SK-N-SH treated with all-trans-retinoic acid at 6 μM for 48 hours (cell line): ENCODE results near the gene MAPKBP1.

Experiments used
- ATAC-seq: fragments of 200-7000 bp; cut with Tn5 transposase; 3 replicates; pipeline ENCODE4 v1.9.1; 2020; ENCODE audit warnings: mild to moderate bottlenecking, moderate library complexity
- ARNTL ChIP-seq: fragments of 450-650 bp; formaldehyde crosslinking; IDR thresholded peaks from 2 replicates; pipeline ENCODE4 v1.5.0; 2020; ENCODE audit warnings: low read depth, mild to moderate bottlenecking, moderate library complexity, borderline replicate concordance
- BACH2 ChIP-seq: fragments of 250-450 bp; sonication (Bioruptor Pico); IDR thresholded peaks from 2 replicates; pipeline ENCODE4 v1.9.0; 2021; ENCODE audit warnings: mild to moderate bottlenecking, borderline replicate concordance
- CSDC2 ChIP-seq: fragments of 250-450 bp; sonication (Bioruptor Pico); IDR thresholded peaks from 2 replicates; pipeline ENCODE4 v1.5.0; 2020; ENCODE audit warnings: mild to moderate bottlenecking, moderate library complexity
- ESRRG ChIP-seq: fragments of 250-450 bp; sonication (Bioruptor Pico); IDR thresholded peaks from 2 replicates; pipeline ENCODE4 v1.6.1; 2021; ENCODE audit warnings: mild to moderate bottlenecking
- GLIS3 ChIP-seq: fragments of 250-450 bp; sonication (Bioruptor Pico); IDR thresholded peaks from 2 replicates; pipeline ENCODE4 v1.5.0; 2020; ENCODE audit warnings: mild to moderate bottlenecking, moderate library complexity
- ISL1 ChIP-seq: fragments of 250-450 bp; sonication (Bioruptor Pico); IDR thresholded peaks from 2 replicates; pipeline ENCODE4 v2.1.2; 2022; ENCODE audit warnings: mild to moderate bottlenecking, moderate library complexity
- OSR1 ChIP-seq: fragments of 250-450 bp; sonication (Bioruptor Pico); IDR thresholded peaks from 2 replicates; pipeline ENCODE4 v1.8.0; 2022; ENCODE audit warnings: moderate library complexity, mild to moderate bottlenecking, inconsistent platforms
- PPARA ChIP-seq: fragments of 250-450 bp; sonication (Bioruptor Pico); IDR thresholded peaks from 2 replicates; pipeline ENCODE4 v1.5.0; 2020; ENCODE audit warnings: mild to moderate bottlenecking, borderline replicate concordance
- RARB ChIP-seq: fragments of 250-450 bp; sonication (Bioruptor Pico); IDR thresholded peaks from 2 replicates; pipeline ENCODE4 v1.8.0; 2021; ENCODE audit warnings: mild to moderate bottlenecking, moderate library complexity
- SNAI2 ChIP-seq: fragments of 250-450 bp; sonication (Bioruptor Pico); IDR thresholded peaks from 2 replicates; pipeline ENCODE4 v1.5.0; 2020; ENCODE audit warnings: mild to moderate bottlenecking, moderate library complexity
- TCF4 ChIP-seq: fragments of 250-450 bp; sonication (Bioruptor Pico); IDR thresholded peaks from 2 replicates; pipeline ENCODE4 v1.8.0; 2021; ENCODE audit warnings: mild to moderate bottlenecking, moderate library complexity, borderline replicate concordance
- TOX ChIP-seq: fragments of 250-450 bp; sonication (Bioruptor Pico); IDR thresholded peaks from 2 replicates; pipeline ENCODE4 v1.8.0; 2021; ENCODE audit warnings: mild to moderate bottlenecking, moderate library complexity, borderline replicate concordance
- ZC3H10 ChIP-seq: fragments of 250-450 bp; sonication (Bioruptor Pico); IDR thresholded peaks from 2 replicates; pipeline ENCODE4 v1.5.1; 2021; ENCODE audit warnings: mild to moderate bottlenecking, moderate library complexity
- ZFP3 ChIP-seq: fragments of 250-450 bp; sonication (Bioruptor Pico); IDR thresholded peaks from 2 replicates; pipeline ENCODE4 v1.5.0; 2020; ENCODE audit warnings: mild to moderate bottlenecking, moderate library complexity
- ZNF565 ChIP-seq: fragments of 450-650 bp; formaldehyde crosslinking; conservative IDR thresholded peaks from 2 replicates; pipeline ENCODE4 v1.5.0; 2020; ENCODE audit warnings: low read depth, mild to moderate bottlenecking, moderate library complexity
- ZNF70 ChIP-seq: fragments of 450-650 bp; formaldehyde crosslinking; IDR thresholded peaks from 2 replicates; pipeline ENCODE4 v1.5.0; 2020; ENCODE audit warnings: mild to moderate bottlenecking, moderate library complexity
- ZNF8 ChIP-seq: fragments of 450-650 bp; formaldehyde crosslinking; IDR thresholded peaks from 2 replicates; pipeline ENCODE4 v1.5.0; 2020; ENCODE audit warnings: mild to moderate bottlenecking, moderate library complexity
- TF ChIP-seq, protein P1 (sequence below): fragments of 250-450 bp; sonication (Bioruptor Pico); IDR thresholded peaks from 2 replicates; pipeline ENCODE4 v1.8.0; 2021; ENCODE audit warnings: low read depth, mild to moderate bottlenecking, moderate library complexity, borderline replicate concordance
- TF ChIP-seq, protein P2 (sequence below): fragments of 250-450 bp; sonication (Bioruptor Pico); IDR thresholded peaks from 2 replicates; pipeline ENCODE4 v1.5.0; 2020; ENCODE audit warnings: mild to moderate bottlenecking, moderate library complexity
- TF ChIP-seq, protein P3 (sequence below): fragments of 250-450 bp; sonication (Bioruptor Pico); IDR thresholded peaks from 2 replicates; pipeline ENCODE4 v1.8.0; 2020; ENCODE audit warnings: mild to moderate bottlenecking, moderate library complexity, borderline replicate concordance
- TF ChIP-seq, protein P4 (sequence below): fragments of 250-450 bp; sonication (Bioruptor Pico); IDR thresholded peaks from 2 replicates; pipeline ENCODE4 v1.5.1; 2020; ENCODE audit warnings: low read depth, mild to moderate bottlenecking, moderate library complexity

The MAPKBP1 gene

DNA sequence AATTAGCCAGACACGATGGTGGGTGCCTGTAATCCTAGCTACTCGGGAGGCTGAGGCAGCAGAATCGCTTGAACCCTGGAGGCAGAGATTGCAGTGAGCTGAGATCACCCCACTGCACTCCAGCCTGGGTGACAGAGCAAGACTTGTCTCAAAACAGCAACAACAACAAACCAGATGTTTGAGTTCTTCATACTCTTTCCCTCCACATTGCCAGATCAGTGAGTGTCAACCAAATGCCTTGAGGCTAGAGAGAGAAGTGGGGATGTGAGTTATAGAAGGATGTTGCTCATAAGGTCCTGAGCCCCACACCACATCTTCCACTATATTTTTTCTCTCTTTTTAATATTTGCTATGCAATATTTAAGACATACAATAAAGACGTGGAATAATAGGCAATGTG lies 19.8 kb downstream of the MAPKBP1 start:
- TF ChIP-seq ARNTL (CRISPR knock-in tag) (no peak), SNAI2 (no peak), RARB (CRISPR knock-in tag) (no peak), ISL1 (no peak), ZNF565 (CRISPR knock-in tag) (no peak), BACH2 (CRISPR knock-in tag) (no peak), ESRRG (CRISPR knock-in tag) (no peak), GLIS3 (CRISPR knock-in tag) (no peak)
- ATAC-seq: no peak

DNA sequence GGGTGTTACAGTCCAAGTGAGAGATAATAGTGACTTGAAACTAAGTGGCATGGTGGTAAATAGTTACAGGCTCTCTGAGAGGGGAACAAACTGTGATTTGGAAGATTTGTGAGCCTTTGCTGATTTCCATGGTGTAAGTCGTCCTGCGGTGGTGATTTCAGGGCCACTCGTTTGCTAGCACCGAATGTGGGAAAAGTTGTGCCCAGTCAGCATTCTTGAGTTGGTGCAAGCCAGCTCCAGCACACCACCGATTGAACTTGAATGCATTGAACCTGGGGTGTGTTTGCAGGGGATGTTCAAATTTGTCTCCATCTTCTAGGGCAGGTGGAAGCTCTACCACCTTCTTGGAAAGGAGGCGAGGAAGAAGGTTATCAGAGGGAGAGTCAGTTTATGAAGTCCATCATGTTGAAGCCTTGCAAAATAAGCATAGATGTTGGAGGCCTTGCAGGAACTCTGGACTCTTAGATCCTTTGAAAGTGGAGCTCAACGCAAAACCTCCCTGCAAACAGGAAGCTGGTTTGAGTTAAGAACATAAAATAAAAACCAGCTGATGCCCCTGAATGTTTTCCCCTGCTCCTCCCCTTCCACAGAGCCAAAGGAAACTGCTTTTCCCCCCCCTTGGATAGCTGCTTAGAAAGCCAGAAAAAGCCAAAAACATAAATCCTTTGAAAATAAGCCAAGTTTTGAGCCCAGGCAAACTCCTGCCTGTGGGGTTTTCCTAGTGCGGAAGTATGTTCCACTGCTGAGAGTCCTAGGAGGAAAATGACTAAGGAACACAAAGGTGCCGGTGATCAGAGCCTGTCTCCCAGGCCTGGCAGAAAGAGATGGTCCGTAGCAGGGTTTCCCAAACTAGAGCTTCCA lies 21.9 kb downstream of the MAPKBP1 start:
- no peak for TF ChIP-seq ARNTL (CRISPR knock-in tag)
- peak; percentile 17; the same call in 1 of the 2 replicates for TF ChIP-seq TCF4 (CRISPR knock-in tag)
- peak; percentile 85 for ATAC-seq

DNA sequence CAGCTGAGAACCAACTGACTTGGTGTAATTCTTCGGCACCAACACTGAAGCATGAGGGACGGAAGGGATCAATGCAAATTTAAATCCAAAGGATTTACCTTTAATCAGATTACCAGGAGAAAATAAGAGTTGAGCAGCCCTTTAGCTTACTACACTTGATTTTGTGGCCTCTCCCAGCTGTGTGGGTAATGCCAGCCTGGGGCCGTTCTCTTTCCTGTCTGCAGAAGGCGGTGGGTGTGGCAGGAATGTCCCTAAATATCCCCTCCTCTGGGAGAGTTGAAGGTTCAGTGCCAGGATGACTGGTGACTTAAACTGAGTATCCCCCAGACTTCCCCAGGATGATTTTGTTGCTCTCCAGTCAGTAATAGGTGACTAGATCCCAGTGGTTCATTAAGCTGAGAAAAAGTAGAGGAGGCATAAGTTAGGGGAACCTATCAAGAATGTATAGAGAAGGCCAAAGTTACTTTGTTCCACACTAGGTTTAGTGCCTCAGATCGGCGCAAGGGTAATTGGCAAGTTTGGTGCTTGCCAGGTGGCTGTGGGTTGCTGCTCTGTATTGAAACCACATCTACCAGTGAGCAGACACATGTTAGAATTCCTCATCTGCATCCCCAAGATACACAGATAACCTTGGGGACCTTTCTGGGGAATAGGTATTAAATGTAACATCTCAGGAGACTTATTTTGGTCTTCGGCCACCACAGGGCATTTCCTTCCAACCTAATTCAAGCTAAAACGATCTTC lies 23.1 kb downstream of the MAPKBP1 start:
- TF ChIP-seq ZFP3 (CRISPR knock-in tag) (no peak), BACH2 (CRISPR knock-in tag) (no peak), ESRRG (CRISPR knock-in tag) (no peak), OSR1 (CRISPR knock-in tag) (no peak), ARNTL (CRISPR knock-in tag) (no peak), SNAI2 (no peak), ZNF70 (CRISPR knock-in tag) (no peak), CSDC2 (CRISPR knock-in tag) (no peak), ZNF565 (CRISPR knock-in tag) (no peak), TCF4 (CRISPR knock-in tag) (no peak), ISL1 (no peak), ZC3H10 (CRISPR knock-in tag) (no peak)
- TF ChIP-seq, protein P1, sequence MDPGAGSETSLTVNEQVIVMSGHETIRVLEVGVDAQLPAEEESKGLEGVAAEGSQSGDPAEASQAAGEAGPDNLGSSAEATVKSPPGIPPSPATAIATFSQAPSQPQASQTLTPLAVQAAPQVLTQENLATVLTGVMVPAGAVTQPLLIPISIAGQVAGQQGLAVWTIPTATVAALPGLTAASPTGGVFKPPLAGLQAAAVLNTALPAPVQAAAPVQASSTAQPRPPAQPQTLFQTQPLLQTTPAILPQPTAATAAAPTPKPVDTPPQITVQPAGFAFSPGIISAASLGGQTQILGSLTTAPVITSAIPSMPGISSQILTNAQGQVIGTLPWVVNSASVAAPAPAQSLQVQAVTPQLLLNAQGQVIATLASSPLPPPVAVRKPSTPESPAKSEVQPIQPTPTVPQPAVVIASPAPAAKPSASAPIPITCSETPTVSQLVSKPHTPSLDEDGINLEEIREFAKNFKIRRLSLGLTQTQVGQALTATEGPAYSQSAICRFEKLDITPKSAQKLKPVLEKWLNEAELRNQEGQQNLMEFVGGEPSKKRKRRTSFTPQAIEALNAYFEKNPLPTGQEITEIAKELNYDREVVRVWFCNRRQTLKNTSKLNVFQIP (CRISPR knock-in tag): no peak
- TF ChIP-seq, protein P2, sequence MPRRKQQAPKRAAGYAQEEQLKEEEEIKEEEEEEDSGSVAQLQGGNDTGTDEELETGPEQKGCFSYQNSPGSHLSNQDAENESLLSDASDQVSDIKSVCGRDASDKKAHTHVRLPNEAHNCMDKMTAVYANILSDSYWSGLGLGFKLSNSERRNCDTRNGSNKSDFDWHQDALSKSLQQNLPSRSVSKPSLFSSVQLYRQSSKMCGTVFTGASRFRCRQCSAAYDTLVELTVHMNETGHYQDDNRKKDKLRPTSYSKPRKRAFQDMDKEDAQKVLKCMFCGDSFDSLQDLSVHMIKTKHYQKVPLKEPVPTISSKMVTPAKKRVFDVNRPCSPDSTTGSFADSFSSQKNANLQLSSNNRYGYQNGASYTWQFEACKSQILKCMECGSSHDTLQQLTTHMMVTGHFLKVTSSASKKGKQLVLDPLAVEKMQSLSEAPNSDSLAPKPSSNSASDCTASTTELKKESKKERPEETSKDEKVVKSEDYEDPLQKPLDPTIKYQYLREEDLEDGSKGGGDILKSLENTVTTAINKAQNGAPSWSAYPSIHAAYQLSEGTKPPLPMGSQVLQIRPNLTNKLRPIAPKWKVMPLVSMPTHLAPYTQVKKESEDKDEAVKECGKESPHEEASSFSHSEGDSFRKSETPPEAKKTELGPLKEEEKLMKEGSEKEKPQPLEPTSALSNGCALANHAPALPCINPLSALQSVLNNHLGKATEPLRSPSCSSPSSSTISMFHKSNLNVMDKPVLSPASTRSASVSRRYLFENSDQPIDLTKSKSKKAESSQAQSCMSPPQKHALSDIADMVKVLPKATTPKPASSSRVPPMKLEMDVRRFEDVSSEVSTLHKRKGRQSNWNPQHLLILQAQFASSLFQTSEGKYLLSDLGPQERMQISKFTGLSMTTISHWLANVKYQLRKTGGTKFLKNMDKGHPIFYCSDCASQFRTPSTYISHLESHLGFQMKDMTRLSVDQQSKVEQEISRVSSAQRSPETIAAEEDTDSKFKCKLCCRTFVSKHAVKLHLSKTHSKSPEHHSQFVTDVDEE (CRISPR knock-in tag): no peak
- no peak for ATAC-seq

DNA sequence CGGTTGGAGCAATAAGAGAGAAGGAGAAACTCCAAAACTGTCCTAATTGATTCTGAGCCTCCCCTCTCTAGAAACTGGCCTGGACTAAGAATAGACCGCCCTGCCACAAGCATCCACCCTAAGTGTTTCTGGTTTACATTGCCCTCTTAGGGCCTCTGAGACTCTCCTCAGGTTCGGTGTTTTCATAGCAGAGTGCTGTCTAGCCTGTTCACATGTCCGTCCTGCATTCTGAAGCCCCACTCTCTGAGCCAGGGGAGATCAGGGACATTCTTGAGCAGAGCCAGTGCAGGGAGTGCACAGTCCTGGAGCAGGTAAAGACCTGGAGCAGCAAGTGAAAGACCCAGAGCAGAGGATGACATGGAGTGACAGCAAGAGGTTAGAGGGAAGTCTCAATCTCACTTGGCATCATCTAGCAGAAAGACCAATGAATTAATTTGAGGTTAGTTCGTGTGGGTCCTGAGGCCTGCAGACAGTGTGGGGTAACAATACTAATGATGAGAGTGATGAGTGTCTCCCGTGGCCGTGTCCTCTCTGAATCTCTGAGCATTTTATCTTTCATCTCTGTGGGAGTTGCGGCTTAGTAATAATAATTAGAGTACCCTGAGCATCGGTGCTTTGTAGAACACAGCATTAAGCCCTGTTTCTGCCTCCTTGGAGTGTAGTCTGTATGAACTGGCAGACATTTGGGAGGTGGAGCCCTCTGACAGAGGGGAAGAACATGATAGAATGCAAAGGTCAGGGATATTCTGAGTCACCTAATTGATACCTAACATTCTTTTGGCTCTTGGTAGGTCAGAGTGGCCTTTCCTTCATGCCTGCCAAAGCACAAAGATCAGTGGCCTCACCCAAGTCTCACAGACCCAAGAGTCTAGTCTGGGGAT lies 24.6 kb downstream of the MAPKBP1 start:
- peak; percentile 28 for ATAC-seq
- TF ChIP-seq, protein P3, sequence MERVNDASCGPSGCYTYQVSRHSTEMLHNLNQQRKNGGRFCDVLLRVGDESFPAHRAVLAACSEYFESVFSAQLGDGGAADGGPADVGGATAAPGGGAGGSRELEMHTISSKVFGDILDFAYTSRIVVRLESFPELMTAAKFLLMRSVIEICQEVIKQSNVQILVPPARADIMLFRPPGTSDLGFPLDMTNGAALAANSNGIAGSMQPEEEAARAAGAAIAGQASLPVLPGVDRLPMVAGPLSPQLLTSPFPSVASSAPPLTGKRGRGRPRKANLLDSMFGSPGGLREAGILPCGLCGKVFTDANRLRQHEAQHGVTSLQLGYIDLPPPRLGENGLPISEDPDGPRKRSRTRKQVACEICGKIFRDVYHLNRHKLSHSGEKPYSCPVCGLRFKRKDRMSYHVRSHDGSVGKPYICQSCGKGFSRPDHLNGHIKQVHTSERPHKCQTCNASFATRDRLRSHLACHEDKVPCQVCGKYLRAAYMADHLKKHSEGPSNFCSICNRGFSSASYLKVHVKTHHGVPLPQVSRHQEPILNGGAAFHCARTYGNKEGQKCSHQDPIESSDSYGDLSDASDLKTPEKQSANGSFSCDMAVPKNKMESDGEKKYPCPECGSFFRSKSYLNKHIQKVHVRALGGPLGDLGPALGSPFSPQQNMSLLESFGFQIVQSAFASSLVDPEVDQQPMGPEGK (CRISPR knock-in tag): no peak
- no peak for TF ChIP-seq GLIS3 (CRISPR knock-in tag)
- no peak for TF ChIP-seq CSDC2 (CRISPR knock-in tag)
- no peak for TF ChIP-seq TOX (CRISPR knock-in tag)
- TF ChIP-seq, protein P1 (CRISPR knock-in tag): no peak
- no peak for TF ChIP-seq PPARA
- TF ChIP-seq RARB (CRISPR knock-in tag): no peak
- TF ChIP-seq ZC3H10 (CRISPR knock-in tag): no peak
- TF ChIP-seq ZNF70 (CRISPR knock-in tag): no peak
- TF ChIP-seq ZNF8 (CRISPR knock-in tag): no peak
- no peak for TF ChIP-seq OSR1 (CRISPR knock-in tag)
- no peak for TF ChIP-seq ZNF565 (CRISPR knock-in tag)
- no peak for TF ChIP-seq BACH2 (CRISPR knock-in tag)
- no peak for TF ChIP-seq ISL1
- no peak for TF ChIP-seq ZFP3 (CRISPR knock-in tag)
- TF ChIP-seq ESRRG (CRISPR knock-in tag): no peak
- TF ChIP-seq, protein P4, sequence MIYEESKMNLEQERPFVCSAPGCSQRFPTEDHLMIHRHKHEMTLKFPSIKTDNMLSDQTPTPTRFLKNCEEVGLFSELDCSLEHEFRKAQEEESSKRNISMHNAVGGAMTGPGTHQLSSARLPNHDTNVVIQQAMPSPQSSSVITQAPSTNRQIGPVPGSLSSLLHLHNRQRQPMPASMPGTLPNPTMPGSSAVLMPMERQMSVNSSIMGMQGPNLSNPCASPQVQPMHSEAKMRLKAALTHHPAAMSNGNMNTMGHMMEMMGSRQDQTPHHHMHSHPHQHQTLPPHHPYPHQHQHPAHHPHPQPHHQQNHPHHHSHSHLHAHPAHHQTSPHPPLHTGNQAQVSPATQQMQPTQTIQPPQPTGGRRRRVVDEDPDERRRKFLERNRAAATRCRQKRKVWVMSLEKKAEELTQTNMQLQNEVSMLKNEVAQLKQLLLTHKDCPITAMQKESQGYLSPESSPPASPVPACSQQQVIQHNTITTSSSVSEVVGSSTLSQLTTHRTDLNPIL (CRISPR knock-in tag): no peak
